SU-DHL-6 (cell line): ENCODE measurements around the gene LASP1NB.

ENCODE experiments used
- H2AFZ ChIP-seq: fragments of 200-600 bp; sonication (generic); 2 replicates; pipeline ENCODE4 v1.6.1; 2014; ENCODE audit warnings: low read depth, mild to moderate bottlenecking, moderate library complexity, mixed read lengths, antibody characterized with exemption, low read length; ENCODE audit not compliant: severe bottlenecking
- H3F3A ChIP-seq: fragments of 200-600 bp; shearing (Covaris generic); 2 replicates; pipeline ENCODE4 v1.6.0; 2016; ENCODE audit warnings: antibody characterized with exemption, mild to moderate bottlenecking; ENCODE audit not compliant: insufficient read depth
- H3K27ac ChIP-seq: fragments of 200-600 bp; sonication (generic); 2 replicates; pipeline ENCODE4 v1.5.1; 2016; ENCODE audit warnings: low read depth, mild to moderate bottlenecking, low read length, moderate library complexity, mixed read lengths
- H3K27me3 ChIP-seq: fragments of 200-600 bp; sonication (generic), shearing (Covaris generic); 2 replicates; pipeline ENCODE4 v1.6.0; 2014; ENCODE audit warnings: mild to moderate bottlenecking, low read length
- H3K36me3 ChIP-seq: fragments of 200-600 bp; sonication (generic); 2 replicates; pipeline ENCODE4 v1.6.1; 2014; ENCODE audit warnings: mild to moderate bottlenecking, low read length, mixed read lengths
- H3K4me2 ChIP-seq: fragments of 300-600, 200-600 bp; shearing (Covaris generic), sonication (generic); 2 replicates; pipeline ENCODE4 v1.6.0; 2014; ENCODE audit warnings: low read length, low read depth, mild to moderate bottlenecking; ENCODE audit not compliant: poor library complexity, severe bottlenecking
- H3K4me3 ChIP-seq: fragments of 200-600 bp; sonication (generic); 2 replicates; pipeline ENCODE4 v1.5.1; 2014; ENCODE audit warnings: antibody characterized with exemption, low read length, mild to moderate bottlenecking, mixed read lengths; ENCODE audit not compliant: insufficient read depth, poor library complexity, severe bottlenecking
- H3K79me2 ChIP-seq: fragments of 200-600 bp; sonication (generic); 2 replicates; pipeline ENCODE4 v1.6.1; 2014; ENCODE audit warnings: mild to moderate bottlenecking, low read length, moderate library complexity; ENCODE audit not compliant: insufficient read depth
- H3K9ac ChIP-seq: fragments of 200-600 bp; sonication (generic); 2 replicates; pipeline ENCODE4 v1.7.0; 2014; ENCODE audit warnings: mild to moderate bottlenecking, low read length
- H3K9me2 ChIP-seq: fragments of 200-600 bp; sonication (generic); replicated peaks from 2 replicates; pipeline ENCODE4 v1.6.1; 2014; ENCODE audit warnings: low read length; ENCODE audit not compliant: insufficient read depth
- H3K9me3 ChIP-seq: fragments of 200-600 bp; sonication (generic); 2 replicates; pipeline ENCODE4 v1.6.1; 2014; ENCODE audit warnings: low read length, mixed read lengths; ENCODE audit not compliant: insufficient read depth
- H4K20me1 ChIP-seq: fragments of 200-600 bp; sonication (generic); 2 replicates; pipeline ENCODE4 v1.6.1; 2014; ENCODE audit warnings: low read depth, mild to moderate bottlenecking, antibody characterized with exemption, low read length, moderate library complexity, mixed read lengths
- CTCF ChIP-seq: fragments of 200-600 bp; sonication (generic); IDR thresholded peaks from one replicate; pipeline ENCODE4 v1.5.1; 2017; ENCODE audit warnings: antibody characterized with exemption, mild to moderate bottlenecking, low read length, moderate library complexity; ENCODE audit not compliant: insufficient read depth, poor library complexity, severe bottlenecking
- EZH2phosphoT487 ChIP-seq: fragments of 200-600 bp; sonication (generic), shearing (Covaris generic); conservative IDR thresholded peaks from 2 replicates; pipeline ENCODE4 v1.6.1; 2018; ENCODE audit warnings: mild to moderate bottlenecking, antibody characterized with exemption, low read length, moderate library complexity, mixed read lengths

The LASP1NB gene

DNA sequence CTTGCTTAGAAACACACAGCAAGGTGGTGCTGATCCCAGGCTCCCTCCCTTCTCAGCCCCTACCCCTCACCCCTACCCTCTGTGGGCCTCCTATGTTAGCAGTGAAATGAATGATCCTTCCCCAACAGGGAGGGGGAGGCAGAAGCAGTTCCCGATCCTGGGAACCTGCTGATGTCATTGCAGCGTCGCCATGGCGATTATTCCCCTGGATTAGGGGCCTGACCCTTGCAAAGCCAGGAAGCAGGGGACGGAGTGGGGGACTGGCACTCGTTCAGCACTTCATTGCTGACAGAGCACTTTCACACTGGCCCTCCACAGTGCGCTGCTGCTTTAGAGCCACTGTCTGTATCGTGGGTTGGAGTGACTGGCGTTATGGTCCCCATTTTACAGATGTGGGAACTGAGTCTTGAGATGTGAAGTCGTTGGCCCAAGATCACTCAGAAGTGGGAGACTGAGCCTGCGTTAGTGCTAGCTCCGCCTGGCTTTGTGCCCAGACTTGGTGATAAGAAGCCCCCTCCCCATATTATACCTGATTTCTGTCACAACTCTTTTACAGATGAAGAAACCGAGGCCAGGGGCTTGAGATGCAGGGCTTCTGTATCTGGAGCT lies 29.0 kb upstream of the LASP1NB start:
- Histone ChIP-seq H3K79me2 (no peaks in the 10 kb centered on the region), H3K4me3 (no peak overlapping the region), H3K27me3 (no peaks in the 10 kb centered on the region), H2AFZ (no peak overlapping the region), H3K27ac (no peak overlapping the region), H3F3A (peaks cover 8% of the 10 kb centered on the region; the same call in 1 of the 2 replicates), H4K20me1 (no peaks in the 10 kb centered on the region), H3K9me3 (no peaks in the 10 kb centered on the region), H3K36me3 (no peaks in the 10 kb centered on the region), H3K9ac (no peak overlapping the region), H3K9me2 (no peaks in the 10 kb centered on the region), H3K4me2 (no peak overlapping the region)
- TF ChIP-seq CTCF (no peak), EZH2phosphoT487 (no peak)

GRCh38 chr17:38897176-38897575 lies 28.2 kb upstream of the LASP1NB start:
- no peaks in the 10 kb centered on the region for H3K36me3 ChIP-seq
- H3K27ac ChIP-seq = peak overlapping the region; percentile 91; the same call in 1 of the 2 replicates
- TF ChIP-seq CTCF = no peak
- H3K79me2 ChIP-seq = no peaks in the 10 kb centered on the region
- H3K27me3 ChIP-seq = no peaks in the 10 kb centered on the region
- peaks cover 8% of the 10 kb centered on the region; the same call in 1 of the 2 replicates for H3F3A ChIP-seq
- no peak overlapping the region; the same call in 1 of the 2 replicates for H3K9ac ChIP-seq
- H3K4me3 ChIP-seq = no peak overlapping the region
- no peaks in the 10 kb centered on the region for H3K9me3 ChIP-seq
- H3K9me2 ChIP-seq = no peaks in the 10 kb centered on the region
- H2AFZ ChIP-seq = no peak overlapping the region
- no peaks in the 10 kb centered on the region for H4K20me1 ChIP-seq
- H3K4me2 ChIP-seq = no peak overlapping the region

DNA sequence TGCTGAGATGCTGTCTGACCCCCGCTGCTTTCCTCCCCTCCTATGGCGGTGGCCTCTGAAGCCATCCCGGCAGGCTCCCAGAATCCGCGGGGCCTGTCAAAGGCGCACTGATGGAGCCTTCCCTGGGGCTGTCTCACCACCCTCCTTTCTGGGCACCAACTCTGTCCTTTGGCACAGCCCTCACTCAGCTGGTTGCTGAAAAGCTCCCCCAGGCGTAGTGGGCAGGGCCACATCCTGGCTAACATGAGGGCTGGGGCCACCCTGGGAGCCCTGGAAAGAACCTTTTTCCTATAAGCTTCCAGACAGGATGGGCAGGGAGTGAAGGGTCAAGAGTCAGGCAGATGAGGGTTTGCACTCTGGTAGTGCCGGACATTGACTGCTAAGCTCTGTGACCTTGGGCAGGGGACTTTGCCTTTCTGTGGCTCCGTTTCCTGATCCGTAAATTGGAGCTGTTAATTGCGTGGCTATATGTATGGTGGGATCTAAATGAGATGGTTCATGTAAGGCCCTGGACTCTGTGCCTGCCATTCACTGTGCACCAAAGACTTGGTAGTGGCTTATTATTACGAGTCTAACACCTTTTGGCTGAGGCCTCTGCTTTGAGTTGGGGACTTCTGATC lies 27.6 kb upstream of the LASP1NB start:
- no peaks in the 10 kb centered on the region for H4K20me1 ChIP-seq

More for the DNA sequence above, 27.6 kb upstream of the LASP1NB start:
- no peaks in the 10 kb centered on the region for H3K9me3 ChIP-seq
- H3F3A ChIP-seq = peaks cover 8% of the 10 kb centered on the region; the same call in 1 of the 2 replicates
- no peaks in the 10 kb centered on the region for H3K27me3 ChIP-seq
- peak overlapping the region; percentile 12 for H2AFZ ChIP-seq
- H3K27ac ChIP-seq = peak overlapping the region; percentile 91
- H3K9ac ChIP-seq = peak overlapping the region; percentile 66
- no peaks in the 10 kb centered on the region for H3K9me2 ChIP-seq
- peak overlapping the region; percentile 31 for H3K4me3 ChIP-seq
- H3K79me2 ChIP-seq = peaks cover under 1% of the 10 kb centered on the region; the same call in 1 of the 2 replicates
- H3K4me2 ChIP-seq = peak overlapping the region; percentile 61
- TF ChIP-seq EZH2phosphoT487 (no peak), CTCF (no peak)
- H3K36me3 ChIP-seq = no peaks in the 10 kb centered on the region
